22Rv1 (cell line): ENCODE measurements around the gene WNK2.

Experiments used
- CTCF ChIP-seq: fragments of 450-650 bp; IDR thresholded peaks from 2 replicates; pipeline ENCODE4 v1.5.1; 2017; ENCODE audit warnings: mild to moderate bottlenecking
- ZFX ChIP-seq: fragments of 450-650 bp; IDR thresholded peaks from 2 replicates; pipeline ENCODE4 v1.6.1; 2017; ENCODE audit warnings: antibody characterized with exemption, borderline replicate concordance

- TF ChIP-seq CTCF: no peak
- TF ChIP-seq ZFX: no peak
Observed at GRCh38 chr9:93308676-93309075, 124.7 kb downstream of the WNK2 start.
